Astrocyte (in vitro differentiated cells and primary cell): ENCODE data around the gene WTAP. TPM values are rescaled to one million over a fixed set of nuclear protein-coding genes. Genes with fewer than 3 reads are reported as not detected.
"Not testable (repeated sequence)": the region's sequence is repeated elsewhere in the genome, so short reads cannot be mapped to it uniquely, and the experiment has no call there.

Experiments
- DNase-seq: peaks from one replicate; pipeline ENCODE4 v3.0.0-alpha.2; 2010; ENCODE audit warnings: low read depth
- FAIRE-seq: peaks from 2 replicates; lab custom pipeline; 2011; peaks lifted over from hg19 to GRCh38; lab: Jason Lieb, UNC
- H2AFZ ChIP-seq: 2 replicates; pipeline ENCODE4 v1.6.0; 2012; ENCODE audit warnings: low read depth, low read length, inconsistent platforms
- H3K27ac ChIP-seq: 2 replicates; pipeline ENCODE4 v1.5.1; 2011; ENCODE audit warnings: low read depth, low read length, inconsistent platforms
- H3K27me3 ChIP-seq: 2 replicates; pipeline ENCODE4 v1.6.0; 2011; ENCODE audit warnings: low read length, inconsistent platforms; ENCODE audit not compliant: insufficient read depth
- H3K36me3 ChIP-seq: 2 replicates; pipeline ENCODE4 v1.5.1; 2011; ENCODE audit warnings: low read length, inconsistent platforms; ENCODE audit not compliant: insufficient read depth
- H3K4me1 ChIP-seq: 2 replicates; pipeline ENCODE4 v1.5.1; 2011; ENCODE audit warnings: low read length, inconsistent platforms; ENCODE audit not compliant: insufficient read depth
- H3K4me2 ChIP-seq: 2 replicates; pipeline ENCODE4 v1.6.0; 2012; ENCODE audit warnings: low read length, inconsistent platforms
- H3K4me3 ChIP-seq: 2 replicates; pipeline ENCODE4 v1.5.1; 2011; ENCODE audit warnings: low read depth, mild to moderate bottlenecking, low read length, inconsistent platforms; ENCODE audit not compliant: insufficient read depth
- H3K79me2 ChIP-seq: 2 replicates; pipeline ENCODE4 v1.6.0; 2012; ENCODE audit warnings: mild to moderate bottlenecking, low read length, inconsistent platforms; ENCODE audit not compliant: insufficient read depth
- H3K9ac ChIP-seq: 2 replicates; pipeline ENCODE4 v1.6.0; 2012; ENCODE audit warnings: mild to moderate bottlenecking, low read length, inconsistent platforms
- H3K9me3 ChIP-seq: 2 replicates; pipeline ENCODE4 v1.5.1; 2012; ENCODE audit warnings: low read depth, mild to moderate bottlenecking, low read length, inconsistent platforms; ENCODE audit not compliant: insufficient read depth
- H4K20me1 ChIP-seq: 2 replicates; pipeline ENCODE4 v1.6.0; 2012; ENCODE audit warnings: low read length, inconsistent platforms; ENCODE audit not compliant: insufficient read depth
- H3K27ac Mint-ChIP-seq: one replicate; pipeline ENCODE4 v1.8.0; 2021; ENCODE audit warnings: mild to moderate bottlenecking, mixed read lengths; ENCODE audit not compliant: unreplicated experiment
- H3K27me3 Mint-ChIP-seq: one replicate; pipeline ENCODE4 v1.8.0; 2021; ENCODE audit warnings: low read depth, mixed read lengths; ENCODE audit not compliant: unreplicated experiment
- H3K36me3 Mint-ChIP-seq: one replicate; pipeline ENCODE4 v1.8.0; 2021; ENCODE audit warnings: low read depth, mixed read lengths; ENCODE audit not compliant: unreplicated experiment
- H3K4me1 Mint-ChIP-seq: one replicate; pipeline ENCODE4 v1.8.0; 2021; ENCODE audit warnings: low read depth, mixed read lengths; ENCODE audit not compliant: unreplicated experiment
- H3K4me3 Mint-ChIP-seq: one replicate; pipeline ENCODE4 v1.8.0; 2021; ENCODE audit warnings: mild to moderate bottlenecking, moderate library complexity, mixed read lengths; ENCODE audit not compliant: unreplicated experiment
- H3K9me3 Mint-ChIP-seq: one replicate; pipeline ENCODE4 v1.8.0; 2021; ENCODE audit warnings: mild to moderate bottlenecking, mixed read lengths; ENCODE audit not compliant: unreplicated experiment
- EZH2 ChIP-seq: IDR thresholded peaks from 2 replicates; pipeline ENCODE4 v1.6.1; 2012; ENCODE audit warnings: mild to moderate bottlenecking, low read length, inconsistent platforms; ENCODE audit not compliant: insufficient read depth
- total RNA-seq: library from RNA; stranded (reverse); gene quantifications from 2 replicates; pipeline ENCODE4 v1.2.1, GENCODE V29; 2021
- TF ChIP-seq, protein P1 (sequence below): IDR thresholded peaks from 2 replicates; pipeline ENCODE4 v1.5.1; 2011; ENCODE audit warnings: low read depth, mild to moderate bottlenecking, inconsistent platforms, low read length, moderate library complexity; ENCODE audit not compliant: insufficient read depth

WTAP gene
- total RNA-seq, 1 donor from 2014 or later = 93.8 TPM

DNA sequence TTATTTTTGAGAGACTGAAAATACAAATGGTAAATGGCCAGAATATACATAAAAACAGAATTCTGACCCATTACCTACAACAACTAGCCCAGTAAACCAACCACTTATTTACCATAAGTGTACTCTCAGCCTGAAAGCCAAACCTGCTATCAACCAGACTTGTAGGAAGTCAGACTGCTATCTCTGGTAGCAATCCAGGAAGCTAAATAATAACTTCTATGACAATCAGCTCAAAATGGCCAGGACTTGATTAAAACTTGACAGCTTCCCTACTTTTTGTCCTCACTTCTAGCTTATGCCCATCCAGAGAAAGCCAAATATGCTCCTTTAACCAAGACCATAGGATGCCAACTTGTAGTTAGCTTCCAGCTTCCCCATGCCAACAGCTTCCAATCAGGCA lies 4.7 kb upstream of the WTAP start:
- Histone ChIP-seq H2AFZ (no peak overlapping the region), H3K4me2 (no peak overlapping the region), H4K20me1 (peaks cover 17% of the 10 kb centered on the region), H3K9ac (no peak overlapping the region), H3K9me3 (no peaks in the 10 kb centered on the region), H3K79me2 (peaks cover 57% of the 10 kb centered on the region), H3K27me3 (no peaks in the 10 kb centered on the region), H3K36me3 (no peaks in the 10 kb centered on the region), H3K4me3 (no peak overlapping the region), H3K4me1 (peaks cover 5% of the 10 kb centered on the region), H3K27ac (no peak overlapping the region)
- no peak for DNase-seq
- no peak for FAIRE-seq
- TF ChIP-seq EZH2 = no peak
- TF ChIP-seq, protein P1, sequence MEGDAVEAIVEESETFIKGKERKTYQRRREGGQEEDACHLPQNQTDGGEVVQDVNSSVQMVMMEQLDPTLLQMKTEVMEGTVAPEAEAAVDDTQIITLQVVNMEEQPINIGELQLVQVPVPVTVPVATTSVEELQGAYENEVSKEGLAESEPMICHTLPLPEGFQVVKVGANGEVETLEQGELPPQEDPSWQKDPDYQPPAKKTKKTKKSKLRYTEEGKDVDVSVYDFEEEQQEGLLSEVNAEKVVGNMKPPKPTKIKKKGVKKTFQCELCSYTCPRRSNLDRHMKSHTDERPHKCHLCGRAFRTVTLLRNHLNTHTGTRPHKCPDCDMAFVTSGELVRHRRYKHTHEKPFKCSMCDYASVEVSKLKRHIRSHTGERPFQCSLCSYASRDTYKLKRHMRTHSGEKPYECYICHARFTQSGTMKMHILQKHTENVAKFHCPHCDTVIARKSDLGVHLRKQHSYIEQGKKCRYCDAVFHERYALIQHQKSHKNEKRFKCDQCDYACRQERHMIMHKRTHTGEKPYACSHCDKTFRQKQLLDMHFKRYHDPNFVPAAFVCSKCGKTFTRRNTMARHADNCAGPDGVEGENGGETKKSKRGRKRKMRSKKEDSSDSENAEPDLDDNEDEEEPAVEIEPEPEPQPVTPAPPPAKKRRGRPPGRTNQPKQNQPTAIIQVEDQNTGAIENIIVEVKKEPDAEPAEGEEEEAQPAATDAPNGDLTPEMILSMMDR = no peak
- H3K4me1 Mint-ChIP-seq = peaks cover 2% of the 10 kb centered on the region
- H3K4me3 Mint-ChIP-seq = no peak overlapping the region
- peaks cover 2% of the 10 kb centered on the region for H3K36me3 Mint-ChIP-seq
- H3K27ac Mint-ChIP-seq = no peak overlapping the region
- no peaks in the 10 kb centered on the region for H3K27me3 Mint-ChIP-seq
- peaks cover 2% of the 10 kb centered on the region for H3K9me3 Mint-ChIP-seq

DNA sequence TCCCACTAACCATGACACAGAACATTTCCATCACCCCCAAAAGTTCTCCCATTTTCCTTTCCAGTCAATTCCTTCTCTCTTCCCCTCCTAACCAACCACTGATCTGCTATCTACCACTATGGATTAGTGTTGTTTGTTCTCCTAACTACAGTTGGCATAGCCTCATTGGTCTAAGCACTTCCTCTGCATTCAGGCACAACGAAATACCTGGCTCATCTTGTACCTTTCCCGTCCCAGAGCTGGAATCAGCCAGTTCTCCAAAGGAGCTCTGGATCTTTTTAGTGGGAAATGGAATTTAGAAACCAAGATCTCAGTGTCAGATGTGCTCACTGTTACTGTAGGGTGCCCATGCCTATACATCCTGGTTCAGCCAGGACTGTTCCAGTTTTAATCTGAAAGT lies 4.0 kb upstream of the WTAP start:
- Histone ChIP-seq H3K4me2 (no peak overlapping the region), H4K20me1 (peaks cover 22% of the 10 kb centered on the region), H3K27ac (no peak overlapping the region), H3K4me1 (peaks cover 5% of the 10 kb centered on the region), H3K9me3 (no peaks in the 10 kb centered on the region), H2AFZ (no peak overlapping the region), H3K9ac (no peak overlapping the region), H3K27me3 (no peaks in the 10 kb centered on the region), H3K4me3 (no peak overlapping the region), H3K79me2 (peaks cover 63% of the 10 kb centered on the region), H3K36me3 (no peaks in the 10 kb centered on the region)
- Mint-ChIP-seq H3K27ac (no peak overlapping the region), H3K4me1 (peaks cover 2% of the 10 kb centered on the region), H3K9me3 (peaks cover 2% of the 10 kb centered on the region), H3K36me3 (peaks cover 2% of the 10 kb centered on the region), H3K27me3 (no peaks in the 10 kb centered on the region), H3K4me3 (no peak overlapping the region)
- DNase-seq = no peak
- no peak for FAIRE-seq
- no peak for TF ChIP-seq EZH2
- TF ChIP-seq, protein P1 = no peak

DNA sequence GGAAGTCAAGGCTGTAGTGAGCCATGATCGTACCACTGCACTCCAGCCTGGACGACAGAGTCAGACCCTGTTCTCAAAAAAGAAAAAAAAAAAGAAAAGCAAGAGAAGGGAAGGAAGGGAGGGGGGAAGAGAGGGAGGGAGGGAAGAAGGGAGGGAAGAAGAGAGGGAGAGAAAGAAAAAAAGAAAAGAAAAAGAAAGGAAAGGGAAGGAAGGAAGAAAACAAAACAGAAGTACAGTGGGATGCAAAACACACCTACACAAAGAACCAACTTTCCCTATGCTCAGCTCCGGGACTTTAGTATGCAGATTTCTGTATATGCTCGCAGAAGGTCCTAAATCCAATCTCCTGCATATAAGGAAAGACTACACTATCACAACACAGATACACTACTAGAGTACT lies 2.5 kb upstream of the WTAP start:
- no peak for TF ChIP-seq EZH2
- TF ChIP-seq, protein P1 = no peak
- Histone ChIP-seq H4K20me1 (peaks cover 33% of the 10 kb centered on the region), H3K9me3 (no peaks in the 10 kb centered on the region), H3K36me3 (no peaks in the 10 kb centered on the region), H3K9ac (no peak overlapping the region), H3K79me2 (peaks cover 78% of the 10 kb centered on the region), H3K4me3 (no peak overlapping the region), H3K4me2 (no peak overlapping the region), H3K27me3 (no peaks in the 10 kb centered on the region), H3K27ac (no peak overlapping the region), H2AFZ (no peak overlapping the region), H3K4me1 (peaks cover 10% of the 10 kb centered on the region)
- no peak overlapping the region for H3K4me3 Mint-ChIP-seq
- peaks cover 2% of the 10 kb centered on the region for H3K9me3 Mint-ChIP-seq
- DNase-seq (no peak), FAIRE-seq (no peak)
- peaks cover 2% of the 10 kb centered on the region for H3K36me3 Mint-ChIP-seq
- H3K27me3 Mint-ChIP-seq = no peaks in the 10 kb centered on the region
- no peak overlapping the region for H3K27ac Mint-ChIP-seq
- H3K4me1 Mint-ChIP-seq = peaks cover 3% of the 10 kb centered on the region

DNA sequence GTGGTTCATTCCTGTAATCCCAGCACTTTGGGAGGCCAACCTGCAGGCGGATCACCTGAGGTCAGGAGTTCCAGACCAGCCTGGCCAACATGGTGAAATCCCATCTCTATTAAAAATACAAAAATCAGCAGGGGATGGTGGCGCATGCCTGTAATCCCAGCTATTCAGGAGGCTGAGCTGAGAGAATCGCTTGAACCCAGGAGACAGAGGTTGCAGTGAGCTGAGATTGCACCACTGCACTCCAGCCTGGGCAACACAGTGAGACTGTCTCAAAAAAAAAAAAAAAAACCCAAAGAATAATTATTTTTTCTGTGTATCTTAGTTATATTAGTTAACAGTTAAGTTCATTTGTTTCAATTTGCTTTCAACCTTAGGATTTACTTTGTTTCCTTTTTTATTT lies 2.1 kb upstream of the WTAP start:
- not testable (repeated sequence) for H3K27ac ChIP-seq, H3K27me3 ChIP-seq, H3K27me3 Mint-ChIP-seq, H3K9me3 ChIP-seq, H3K36me3 ChIP-seq, H3K9me3 Mint-ChIP-seq, H3K36me3 Mint-ChIP-seq, H3K27ac Mint-ChIP-seq, H3K9ac ChIP-seq, H3K4me2 ChIP-seq, H3K4me3 ChIP-seq, H3K4me3 Mint-ChIP-seq, FAIRE-seq, H2AFZ ChIP-seq, DNase-seq, H3K4me1 Mint-ChIP-seq
- Histone ChIP-seq H4K20me1 (peaks cover 37% of the 10 kb centered on the region), H3K4me1 (peaks cover 13% of the 10 kb centered on the region), H3K79me2 (peaks cover 82% of the 10 kb centered on the region)
